H1 (cell line): ENCODE measurements around the gene IFT74. TPM values are rescaled to one million over a fixed set of nuclear protein-coding genes. Genes with fewer than 3 reads are reported as not detected.

Source experiments
- CTCF ChIA-PET: fragments of 300-600 bp; sonication (Branson Sonifier 250); formaldehyde crosslinking; loops from one replicate; lab custom pipeline; 2021; ENCODE audit not compliant: partially characterized antibody; lab: Charles Lee
- POLR2A ChIA-PET: fragments of 300-600 bp; sonication (Branson Sonifier 250); formaldehyde crosslinking; loops from one replicate; lab custom pipeline; 2021; ENCODE audit warnings: inconsistent platforms; ENCODE audit not compliant: partially characterized antibody; lab: Charles Lee
- DNase-seq, 2 experiments: peaks; one replicate each; pipeline versions ENCODE4 v3.0.0 to v3.0.0-alpha.2; 2010 to 2022; ENCODE audit warnings: low spot score in 2 of 2, low read depth in 1 of 2, mixed read lengths in 1 of 2
- FAIRE-seq: peaks from 2 replicates; lab custom pipeline; 2011; peaks lifted over from hg19 to GRCh38; lab: Jason Lieb, UNC
- H2AFZ ChIP-seq: 2 replicates; pipeline ENCODE4 v1.8.1; 2012; ENCODE audit warnings: low read length, inconsistent platforms
- H2AK5ac ChIP-seq: 2 replicates; pipeline ENCODE4 v1.6.1; 2013; ENCODE audit warnings: low read depth, low read length
- H2BK120ac ChIP-seq: replicated peaks from 2 replicates; pipeline ENCODE3; 2013; ENCODE audit warnings: low read depth, low read length, inconsistent platforms
- H2BK12ac ChIP-seq: 2 replicates; pipeline ENCODE4 v1.6.1; 2013; ENCODE audit warnings: low read depth, low read length
- H2BK15ac ChIP-seq: 2 replicates; pipeline ENCODE4 v1.6.1; 2013; ENCODE audit warnings: low read length
- H2BK20ac ChIP-seq: 2 replicates; pipeline ENCODE4 v1.6.1; 2013; ENCODE audit warnings: low read length
- H2BK5ac ChIP-seq: 2 replicates; pipeline ENCODE4 v1.6.1; 2013; ENCODE audit warnings: low read depth, low read length
- H3K14ac ChIP-seq: 2 replicates; pipeline ENCODE4 v1.6.1; 2013; ENCODE audit warnings: inconsistent platforms; ENCODE audit not compliant: insufficient read length
- H3K18ac ChIP-seq: 2 replicates; pipeline ENCODE4 v1.6.1; 2013; ENCODE audit warnings: low read length; ENCODE audit errors: extremely low read depth
- H3K23ac ChIP-seq: 2 replicates; pipeline ENCODE4 v1.6.1; 2013; ENCODE audit warnings: inconsistent platforms; ENCODE audit not compliant: insufficient read length
- H3K23me2 ChIP-seq: 2 replicates; pipeline ENCODE4 v1.6.1; 2013; ENCODE audit warnings: low read depth, low read length
- H3K27ac ChIP-seq: 2 replicates; pipeline ENCODE4 v1.6.1; 2011; ENCODE audit warnings: low read depth, low read length, inconsistent platforms
- H3K27me3 ChIP-seq, 4 experiments: replicated peaks in 1 of 4; 1 replicate in 1 of 4; 2 replicates in 3 of 4; pipeline versions ENCODE4 v1.6.1 to v1.8.1; 2011 to 2013; ENCODE audit warnings: low read length in 3 of 4, mild to moderate bottlenecking in 3 of 4, inconsistent platforms in 2 of 4, mixed read lengths in 2 of 4, moderate library complexity in 1 of 4; ENCODE audit not compliant: control insufficient read depth in 3 of 4, insufficient read depth in 3 of 4; ENCODE audit errors: extremely low read depth in 1 of 4
- H3K36me3 ChIP-seq, 4 experiments: 2 replicates each; pipeline versions ENCODE4 v1.6.1 to v1.8.1; 2011 to 2013; ENCODE audit warnings: mild to moderate bottlenecking in 4 of 4, low read length in 3 of 4, moderate library complexity in 2 of 4, control low read depth in 1 of 4, inconsistent platforms in 1 of 4; ENCODE audit not compliant: insufficient read depth in 4 of 4, control insufficient read depth in 2 of 4
- H3K4ac ChIP-seq: replicated peaks from 2 replicates; pipeline ENCODE3; 2013; ENCODE audit warnings: low read length, low read depth, mixed read lengths, inconsistent platforms; ENCODE audit not compliant: insufficient read length
- H3K4me1 ChIP-seq, 4 experiments: replicated peaks in 1 of 4; 1 replicate in 1 of 4; 2 replicates in 3 of 4; pipeline versions ENCODE4 v1.6.1 to v1.8.1; 2011 to 2013; ENCODE audit warnings: low read length in 3 of 4, inconsistent platforms in 2 of 4, mixed read lengths in 1 of 4; ENCODE audit not compliant: insufficient read depth in 4 of 4, control insufficient read depth in 3 of 4
- H3K4me2 ChIP-seq, 2 experiments: 2 replicates each; pipeline versions ENCODE4 v1.6.1 to v1.8.1; 2011 to 2013; ENCODE audit warnings: low read depth in 2 of 2, low read length in 2 of 2, control low read depth in 1 of 2, inconsistent platforms in 1 of 2, mild to moderate bottlenecking in 1 of 2; ENCODE audit not compliant: insufficient read depth in 1 of 2
- H3K4me3 ChIP-seq, 4 experiments: fragments of 200-600, 300-600 bp in 1 of 4; sonication (generic), shearing (Covaris generic), sonication (Bioruptor Twin) in 1 of 4; 2 replicates each; pipeline versions ENCODE4 v1.5.1 to v1.8.1; 2011 to 2016; ENCODE audit warnings: low read length in 4 of 4, low read depth in 3 of 4, control low read depth in 2 of 4, inconsistent platforms in 2 of 4, mild to moderate bottlenecking in 2 of 4, mixed read lengths in 1 of 4, moderate library complexity in 1 of 4; ENCODE audit not compliant: insufficient read depth in 2 of 4; ENCODE audit errors: extremely low read depth in 1 of 4
- H3K56ac ChIP-seq: replicated peaks from 2 replicates; pipeline ENCODE3; 2013; ENCODE audit warnings: low read depth, mild to moderate bottlenecking, mixed read lengths, low read length, inconsistent platforms; ENCODE audit not compliant: insufficient read length
- H3K79me1 ChIP-seq: 2 replicates; pipeline ENCODE4 v1.6.1; 2013; ENCODE audit warnings: low read depth, low read length, control low read depth
- H3K79me2 ChIP-seq, 2 experiments: 2 replicates each; pipeline versions ENCODE4 v1.6.1 to v1.8.1; 2012 to 2013; ENCODE audit warnings: low read length in 2 of 2, mild to moderate bottlenecking in 2 of 2, inconsistent platforms in 1 of 2; ENCODE audit not compliant: insufficient read depth in 2 of 2, control insufficient read depth in 1 of 2
- H3K9ac ChIP-seq, 4 experiments: replicated peaks in 1 of 4; 1 replicate in 1 of 4; 2 replicates in 3 of 4; pipeline versions ENCODE4 v1.6.1 to v1.8.1; 2011 to 2013; ENCODE audit warnings: low read depth in 3 of 4, low read length in 3 of 4, control low read depth in 2 of 4, mild to moderate bottlenecking in 2 of 4, moderate library complexity in 2 of 4, inconsistent platforms in 1 of 4; ENCODE audit errors: extremely low read depth in 1 of 4
- H3K9me3 ChIP-seq, 2 experiments: 2 replicates each; pipeline versions ENCODE4 v1.6.1 to v1.8.1; 2012 to 2013; ENCODE audit warnings: mild to moderate bottlenecking in 2 of 2, moderate library complexity in 2 of 2, control low read depth in 1 of 2, inconsistent platforms in 1 of 2, low read depth in 1 of 2, low read length in 1 of 2, mixed read lengths in 1 of 2; ENCODE audit not compliant: insufficient read depth in 2 of 2
- H4K20me1 ChIP-seq, 2 experiments: replicated peaks in 1 of 2; 2 replicates each; pipeline versions ENCODE3 to v1.8.1; 2011 to 2013; ENCODE audit warnings: inconsistent platforms in 2 of 2, low read length in 2 of 2, mild to moderate bottlenecking in 1 of 2; ENCODE audit not compliant: insufficient read depth in 2 of 2, control insufficient read depth in 1 of 2
- H4K5ac ChIP-seq: 2 replicates; pipeline ENCODE4 v1.6.1; 2013; ENCODE audit warnings: low read length, low read depth, mixed read lengths, inconsistent platforms; ENCODE audit not compliant: insufficient read length
- H4K8ac ChIP-seq: 2 replicates; pipeline ENCODE4 v1.8.0; 2013; ENCODE audit warnings: mild to moderate bottlenecking, moderate library complexity, low read length, inconsistent platforms; ENCODE audit not compliant: insufficient read depth; ENCODE audit errors: extremely low read depth
- H4K91ac ChIP-seq: replicated peaks from 2 replicates; pipeline ENCODE3; 2013; ENCODE audit warnings: low read length, mixed read lengths, inconsistent platforms; ENCODE audit not compliant: insufficient read length
- CREB1 ChIP-seq: IDR thresholded peaks from 2 replicates; pipeline ENCODE4 v1.6.1; 2012; ENCODE audit warnings: inconsistent platforms
- KDM1A ChIP-seq: fragments of 200-600, 300-600 bp; sonication (generic); IDR thresholded peaks from 2 replicates; pipeline ENCODE4 v1.7.1; 2016; ENCODE audit warnings: mild to moderate bottlenecking, low read length, borderline replicate concordance
- RXRA ChIP-seq: IDR thresholded peaks from 2 replicates; pipeline ENCODE4 v1.6.1; 2011; ENCODE audit warnings: low read depth, mild to moderate bottlenecking, low read length, moderate library complexity; ENCODE audit not compliant: insufficient read depth
- SP2 ChIP-seq: IDR thresholded peaks from 2 replicates; pipeline ENCODE4 v1.6.1; 2012; ENCODE audit warnings: mild to moderate bottlenecking, low read length, inconsistent platforms
- SP4 ChIP-seq: IDR thresholded peaks from 2 replicates; pipeline ENCODE4 v1.6.1; 2012; ENCODE audit warnings: low read length, inconsistent platforms
- WGBS, 2 experiments: shearing (Covaris generic) in 1 of 2; methylation state at CpG; one replicate each; pipeline versions ENCODE4 v1.1.6 to v1.1.7; 2013 to 2015; ENCODE audit warnings: low lambda C conversion rate in 2 of 2, mixed read lengths in 2 of 2, inconsistent platforms in 1 of 2, low coverage in 1 of 2, missing lambda C conversion rate in 1 of 2; ENCODE audit not compliant: insufficient replicate concordance in 2 of 2, insufficient coverage in 1 of 2, insufficient read length in 1 of 2; ENCODE audit errors: extremely low coverage in 1 of 2, missing lambda C conversion rate in 1 of 2; 5-methylcytosine and 5-hydroxymethylcytosine counted together
- polyA plus RNA-seq, 7 experiments: library from polyadenylated mRNA; depleted of rRNA in 3 of 7; stranded (reverse) in 5 of 7; unstranded in 2 of 7; fragments of >200 nt in 5 of 7; fragments of 200-250 nt in 2 of 7; gene quantifications; 1 replicate in 5 of 7; 2 replicates in 1 of 7; 4 replicates in 1 of 7; pipeline versions ENCODE4 v1.2.1 to v1.2.3, GENCODE V29; 2011 to 2013; ENCODE audit warnings: missing spikeins in 2 of 7, mixed read lengths in 2 of 7
- total RNA-seq: library from RNA; stranded (reverse); fragmentation: NEBNext Ultra II Directional; extraction: Animal tissue kit (Norgen Biotek cat#: 25700); gene quantifications from 2 replicates; pipeline ENCODE4 v1.2.1, GENCODE V29; 2021
- TF ChIP-seq, protein P1 (sequence below): IDR thresholded peaks from 2 replicates; pipeline ENCODE4 v1.6.1; 2012; ENCODE audit warnings: low read length, inconsistent platforms
- TF ChIP-seq, protein P2 (sequence below): IDR thresholded peaks from 2 replicates; pipeline ENCODE4 v1.6.1; 2011; ENCODE audit warnings: low read depth, mild to moderate bottlenecking, low read length; ENCODE audit not compliant: insufficient read depth
- TF ChIP-seq, protein P3 (sequence below), 3 experiments: IDR thresholded peaks; 1 replicate in 2 of 3; 2 replicates in 1 of 3; pipeline versions ENCODE4 v1.5.1 to v1.6.1; 2011; ENCODE audit warnings: low read length in 3 of 3, mild to moderate bottlenecking in 3 of 3, inconsistent platforms in 2 of 3, low read depth in 1 of 3, moderate library complexity in 1 of 3; ENCODE audit not compliant: insufficient read depth in 1 of 3; ENCODE audit errors: control extremely low read depth in 1 of 3
- TF ChIP-seq, protein P4 (sequence below): IDR thresholded peaks from 2 replicates; pipeline ENCODE4 v1.6.1; 2012; ENCODE audit warnings: inconsistent platforms

IFT74 gene
- total and polyA plus RNA-seq, 2 of the 8 experiments (the other 6 are each of a cell fraction or from before 2014, with no cell fraction given) = 4.4 to 17.8 TPM

DNA sequence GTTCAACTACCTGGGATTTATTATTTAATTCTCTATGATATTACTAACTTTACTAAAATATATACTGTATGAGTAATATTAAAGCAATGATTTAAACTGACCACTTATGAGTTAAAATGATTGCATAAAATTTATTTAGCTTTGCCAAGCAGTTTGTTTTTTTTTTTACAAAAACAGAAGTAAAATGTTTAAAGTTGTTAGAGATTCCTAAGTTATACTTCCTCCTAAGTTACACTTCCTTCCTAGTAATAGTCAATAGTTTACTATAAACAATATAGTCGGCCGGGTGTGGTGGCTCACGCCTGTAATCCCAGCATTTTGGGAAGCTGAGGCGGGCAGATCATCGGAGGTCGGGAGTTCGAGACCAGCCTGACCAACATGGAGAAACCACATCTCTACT is 73.0 kb downstream of the IFT74 start:
- CTCF ChIA-PET = interaction anchor here (3.0 kb wide), 1 partner anchor 9 kb away, joined by 11 read pairs; no protein-coding TSS in a partner anchor
- H2AK5ac ChIP-seq = no peak overlapping the region
- no peaks in the 10 kb centered on the region for H3K23me2 ChIP-seq
- H3K79me1 ChIP-seq = no peaks in the 10 kb centered on the region
- H3K14ac ChIP-seq = no peak overlapping the region
- H3K9me3 ChIP-seq = no peaks in the 10 kb centered on the region
- no peak overlapping the region for H4K91ac ChIP-seq
- H3K18ac ChIP-seq = no peak overlapping the region
- H3K4me3 ChIP-seq = no peak overlapping the region
- no peak overlapping the region for H2BK120ac ChIP-seq
- no peak overlapping the region for H4K8ac ChIP-seq
- H3K56ac ChIP-seq = no peak overlapping the region
- POLR2A ChIA-PET = no interaction called here
- H2BK12ac ChIP-seq = no peak overlapping the region
- H3K4me2 ChIP-seq = no peak overlapping the region
- H2BK15ac ChIP-seq = no peak overlapping the region
- H3K4me1 ChIP-seq = no peaks in the 10 kb centered on the region
- no peak overlapping the region for H3K4ac ChIP-seq
- no peak overlapping the region for H2BK20ac ChIP-seq
- H4K5ac ChIP-seq = no peak overlapping the region
- no peak overlapping the region for H2BK5ac ChIP-seq
- H3K36me3 ChIP-seq = peaks cover 0 to 5% (median 2%) of the 10 kb centered on the region in 4 experiments; a peak in 5 of 8 replicates
- WGBS, 2 experiments = 98% methylated on average over 7 of the region's 7 CpGs; no CpG with 5 or more reads in 1 of the 2 experiments
- no peaks in the 10 kb centered on the region for H3K27me3 ChIP-seq
- FAIRE-seq = no peak
- no peak overlapping the region for H2AFZ ChIP-seq
- H4K20me1 ChIP-seq = no peaks in the 10 kb centered on the region
- H3K9ac ChIP-seq = no peak overlapping the region
- no peak for DNase-seq
- H3K23ac ChIP-seq = no peak overlapping the region
- H3K79me2 ChIP-seq = no peaks in the 10 kb centered on the region
- no peak overlapping the region for H3K27ac ChIP-seq
- TF ChIP-seq, protein P1, sequence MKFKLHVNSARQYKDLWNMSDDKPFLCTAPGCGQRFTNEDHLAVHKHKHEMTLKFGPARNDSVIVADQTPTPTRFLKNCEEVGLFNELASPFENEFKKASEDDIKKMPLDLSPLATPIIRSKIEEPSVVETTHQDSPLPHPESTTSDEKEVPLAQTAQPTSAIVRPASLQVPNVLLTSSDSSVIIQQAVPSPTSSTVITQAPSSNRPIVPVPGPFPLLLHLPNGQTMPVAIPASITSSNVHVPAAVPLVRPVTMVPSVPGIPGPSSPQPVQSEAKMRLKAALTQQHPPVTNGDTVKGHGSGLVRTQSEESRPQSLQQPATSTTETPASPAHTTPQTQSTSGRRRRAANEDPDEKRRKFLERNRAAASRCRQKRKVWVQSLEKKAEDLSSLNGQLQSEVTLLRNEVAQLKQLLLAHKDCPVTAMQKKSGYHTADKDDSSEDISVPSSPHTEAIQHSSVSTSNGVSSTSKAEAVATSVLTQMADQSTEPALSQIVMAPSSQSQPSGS = no peak
- TF ChIP-seq, protein P2, sequence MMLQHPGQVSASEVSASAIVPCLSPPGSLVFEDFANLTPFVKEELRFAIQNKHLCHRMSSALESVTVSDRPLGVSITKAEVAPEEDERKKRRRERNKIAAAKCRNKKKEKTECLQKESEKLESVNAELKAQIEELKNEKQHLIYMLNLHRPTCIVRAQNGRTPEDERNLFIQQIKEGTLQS = no peak
- TF ChIP-seq SP2 (no peak), KDM1A (no peak), CREB1 (no peak), SP4 (no peak), RXRA (no peak)
- TF ChIP-seq, protein P3, sequence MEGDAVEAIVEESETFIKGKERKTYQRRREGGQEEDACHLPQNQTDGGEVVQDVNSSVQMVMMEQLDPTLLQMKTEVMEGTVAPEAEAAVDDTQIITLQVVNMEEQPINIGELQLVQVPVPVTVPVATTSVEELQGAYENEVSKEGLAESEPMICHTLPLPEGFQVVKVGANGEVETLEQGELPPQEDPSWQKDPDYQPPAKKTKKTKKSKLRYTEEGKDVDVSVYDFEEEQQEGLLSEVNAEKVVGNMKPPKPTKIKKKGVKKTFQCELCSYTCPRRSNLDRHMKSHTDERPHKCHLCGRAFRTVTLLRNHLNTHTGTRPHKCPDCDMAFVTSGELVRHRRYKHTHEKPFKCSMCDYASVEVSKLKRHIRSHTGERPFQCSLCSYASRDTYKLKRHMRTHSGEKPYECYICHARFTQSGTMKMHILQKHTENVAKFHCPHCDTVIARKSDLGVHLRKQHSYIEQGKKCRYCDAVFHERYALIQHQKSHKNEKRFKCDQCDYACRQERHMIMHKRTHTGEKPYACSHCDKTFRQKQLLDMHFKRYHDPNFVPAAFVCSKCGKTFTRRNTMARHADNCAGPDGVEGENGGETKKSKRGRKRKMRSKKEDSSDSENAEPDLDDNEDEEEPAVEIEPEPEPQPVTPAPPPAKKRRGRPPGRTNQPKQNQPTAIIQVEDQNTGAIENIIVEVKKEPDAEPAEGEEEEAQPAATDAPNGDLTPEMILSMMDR (IDR thresholded peaks at IDR 0.05; ENCODE audit: control extremely low read depth in 1 of 3, insufficient read depth in 1 of 3, low read depth in 1 of 3, low read length in 3 of 3) = no peak
- TF ChIP-seq, protein P4, sequence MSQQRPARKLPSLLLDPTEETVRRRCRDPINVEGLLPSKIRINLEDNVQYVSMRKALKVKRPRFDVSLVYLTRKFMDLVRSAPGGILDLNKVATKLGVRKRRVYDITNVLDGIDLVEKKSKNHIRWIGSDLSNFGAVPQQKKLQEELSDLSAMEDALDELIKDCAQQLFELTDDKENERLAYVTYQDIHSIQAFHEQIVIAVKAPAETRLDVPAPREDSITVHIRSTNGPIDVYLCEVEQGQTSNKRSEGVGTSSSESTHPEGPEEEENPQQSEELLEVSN = no peak
